PFSK-1 (cell line): ENCODE results near the gene ARPP21.

Experiments used
- TAF1 ChIP-seq: IDR thresholded peaks from 2 replicates; pipeline ENCODE4 v1.6.1; 2012; ENCODE audit warnings: low read length, control low read depth, borderline replicate concordance; ENCODE audit not compliant: insufficient read depth
- TF ChIP-seq, protein P1 (sequence below), 2 experiments: IDR thresholded peaks; 2 replicates each; pipeline versions ENCODE4 v1.6.1 to v1.8.0; 2011 to 2012; ENCODE audit warnings: low read depth in 2 of 2, low read length in 2 of 2, control low read depth in 1 of 2, inconsistent platforms in 1 of 2, mild to moderate bottlenecking in 1 of 2, moderate library complexity in 1 of 2; ENCODE audit not compliant: insufficient read depth in 1 of 2

- TF ChIP-seq, protein P1, sequence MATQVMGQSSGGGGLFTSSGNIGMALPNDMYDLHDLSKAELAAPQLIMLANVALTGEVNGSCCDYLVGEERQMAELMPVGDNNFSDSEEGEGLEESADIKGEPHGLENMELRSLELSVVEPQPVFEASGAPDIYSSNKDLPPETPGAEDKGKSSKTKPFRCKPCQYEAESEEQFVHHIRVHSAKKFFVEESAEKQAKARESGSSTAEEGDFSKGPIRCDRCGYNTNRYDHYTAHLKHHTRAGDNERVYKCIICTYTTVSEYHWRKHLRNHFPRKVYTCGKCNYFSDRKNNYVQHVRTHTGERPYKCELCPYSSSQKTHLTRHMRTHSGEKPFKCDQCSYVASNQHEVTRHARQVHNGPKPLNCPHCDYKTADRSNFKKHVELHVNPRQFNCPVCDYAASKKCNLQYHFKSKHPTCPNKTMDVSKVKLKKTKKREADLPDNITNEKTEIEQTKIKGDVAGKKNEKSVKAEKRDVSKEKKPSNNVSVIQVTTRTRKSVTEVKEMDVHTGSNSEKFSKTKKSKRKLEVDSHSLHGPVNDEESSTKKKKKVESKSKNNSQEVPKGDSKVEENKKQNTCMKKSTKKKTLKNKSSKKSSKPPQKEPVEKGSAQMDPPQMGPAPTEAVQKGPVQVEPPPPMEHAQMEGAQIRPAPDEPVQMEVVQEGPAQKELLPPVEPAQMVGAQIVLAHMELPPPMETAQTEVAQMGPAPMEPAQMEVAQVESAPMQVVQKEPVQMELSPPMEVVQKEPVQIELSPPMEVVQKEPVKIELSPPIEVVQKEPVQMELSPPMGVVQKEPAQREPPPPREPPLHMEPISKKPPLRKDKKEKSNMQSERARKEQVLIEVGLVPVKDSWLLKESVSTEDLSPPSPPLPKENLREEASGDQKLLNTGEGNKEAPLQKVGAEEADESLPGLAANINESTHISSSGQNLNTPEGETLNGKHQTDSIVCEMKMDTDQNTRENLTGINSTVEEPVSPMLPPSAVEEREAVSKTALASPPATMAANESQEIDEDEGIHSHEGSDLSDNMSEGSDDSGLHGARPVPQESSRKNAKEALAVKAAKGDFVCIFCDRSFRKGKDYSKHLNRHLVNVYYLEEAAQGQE (IDR thresholded peaks at IDR 0.05; ENCODE audit: insufficient read depth in 1 of 2, low read depth in 2 of 2, low read length in 2 of 2): no peak
- no peak for TF ChIP-seq TAF1
Measured at GRCh38 chr3:35638980-35639253, 408 bp upstream of the ARPP21 start.
